ENCODE measurements around the gene DEPDC5.

DNA sequence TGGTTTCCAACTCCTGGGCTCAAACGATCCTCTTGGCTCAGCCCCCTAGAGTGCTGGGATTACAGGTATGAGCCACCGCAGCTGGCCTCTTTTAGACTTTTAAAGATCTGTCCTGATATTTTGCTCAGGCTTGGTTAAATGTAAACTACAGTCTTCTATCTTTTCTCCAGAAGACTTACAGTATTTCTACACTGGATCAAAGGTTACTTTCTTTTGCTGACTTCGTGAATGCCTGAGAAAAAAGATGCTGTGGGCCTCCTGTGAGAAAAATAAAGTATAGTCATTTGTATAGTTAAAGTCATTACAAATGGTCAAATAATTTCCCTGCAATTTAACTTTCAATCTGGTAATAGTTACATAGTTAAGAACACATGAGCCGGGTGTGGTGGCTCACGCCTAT, 19.6 kb downstream of the DEPDC5 start:
- TF ChIP-seq, protein P1, sequence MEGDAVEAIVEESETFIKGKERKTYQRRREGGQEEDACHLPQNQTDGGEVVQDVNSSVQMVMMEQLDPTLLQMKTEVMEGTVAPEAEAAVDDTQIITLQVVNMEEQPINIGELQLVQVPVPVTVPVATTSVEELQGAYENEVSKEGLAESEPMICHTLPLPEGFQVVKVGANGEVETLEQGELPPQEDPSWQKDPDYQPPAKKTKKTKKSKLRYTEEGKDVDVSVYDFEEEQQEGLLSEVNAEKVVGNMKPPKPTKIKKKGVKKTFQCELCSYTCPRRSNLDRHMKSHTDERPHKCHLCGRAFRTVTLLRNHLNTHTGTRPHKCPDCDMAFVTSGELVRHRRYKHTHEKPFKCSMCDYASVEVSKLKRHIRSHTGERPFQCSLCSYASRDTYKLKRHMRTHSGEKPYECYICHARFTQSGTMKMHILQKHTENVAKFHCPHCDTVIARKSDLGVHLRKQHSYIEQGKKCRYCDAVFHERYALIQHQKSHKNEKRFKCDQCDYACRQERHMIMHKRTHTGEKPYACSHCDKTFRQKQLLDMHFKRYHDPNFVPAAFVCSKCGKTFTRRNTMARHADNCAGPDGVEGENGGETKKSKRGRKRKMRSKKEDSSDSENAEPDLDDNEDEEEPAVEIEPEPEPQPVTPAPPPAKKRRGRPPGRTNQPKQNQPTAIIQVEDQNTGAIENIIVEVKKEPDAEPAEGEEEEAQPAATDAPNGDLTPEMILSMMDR (IDR thresholded peaks at IDR 0.05; ENCODE audit: borderline replicate concordance, extremely low read depth, low read length, poor library complexity, severe bottlenecking) = no peak
- TF ChIP-seq EZH2 (IDR thresholded peaks at IDR 0.05; ENCODE audit: borderline replicate concordance, low read depth, low read length, severe bottlenecking) = no peak

Measured in DND-41 (cell line).